ENCODE data around the gene STMN1. TPM values are rescaled to one million over a fixed set of nuclear protein-coding genes. Genes with fewer than 3 reads are reported as not detected.

The STMN1 gene
- total RNA-seq, 1 experiment from 2014 or later, result 368 TPM

- H3K9ac ChIP-seq (ENCODE audit: low read length), result no peak overlapping the region
- no peaks in the 10 kb centered on the region for H3K27me3 ChIP-seq (ENCODE audit: insufficient read depth, low read length)
- DNase-seq (ENCODE audit: low read depth, low spot score), result no peak
- CTCF ChIA-PET, result no interaction called here
- H3K36me3 ChIP-seq (ENCODE audit: control insufficient read depth in 1 of 2, insufficient read depth in 2 of 2, low read length in 2 of 2), result 0 out of 4 replicates have a peak, but pooled peaks cover 0 to 6% of the 10 kb centered on the region in 2 experiments
- intact Hi-C loops (cut with micrococcal nuclease), result no loop called here
- H3K4me3 ChIP-seq (replicated peaks in 1 of 2; ENCODE audit: low read depth in 1 of 2, low read length in 2 of 2), result no peak overlapping the region
- no peak for TF ChIP-seq CEBPB (IDR thresholded peaks at IDR 0.05; ENCODE audit: low read depth)
- TF ChIP-seq ZNF274 (IDR thresholded peaks at IDR 0.05; ENCODE audit: low read depth, low read length), result no peak
- TF ChIP-seq JUND (IDR thresholded peaks at IDR 0.05), result no peak
- no peak for TF ChIP-seq CTCF (IDR thresholded peaks at IDR 0.05 in 2 of 3, conservative IDR thresholded peaks at IDR 0.05 in 1 of 3; ENCODE audit: borderline replicate concordance in 1 of 3, insufficient read depth in 1 of 3, low read depth in 2 of 3, low read length in 2 of 3)
- no peak for TF ChIP-seq ZFX (IDR thresholded peaks at IDR 0.05)
- TF ChIP-seq EGR1 (IDR thresholded peaks at IDR 0.05; ENCODE audit: low read depth), result no peak
- no peak for TF ChIP-seq MAX (IDR thresholded peaks at IDR 0.05)
- POLR2A ChIA-PET, result no interaction called here
- H4K20me1 ChIP-seq (ENCODE audit: insufficient read depth), result 0 out of 2 replicates have a peak, but pooled peaks cover 3% of the 10 kb centered on the region
- no peaks in the 10 kb centered on the region for H3K79me2 ChIP-seq (ENCODE audit: insufficient read depth, low read length)
- RAD21 ChIA-PET (ENCODE audit: low non-redundant PET in 1 of 2, low total read pairs in 2 of 2, uncharacterized antibody in 2 of 2, unreplicated experiment in 2 of 2), result no interaction called here
- H3K9me3 ChIP-seq (ENCODE audit: control insufficient read depth in 1 of 2, insufficient read depth in 1 of 2, low read depth in 1 of 2, low read length in 2 of 2), result no peaks in the 10 kb centered on the region
- no peak for ATAC-seq
- H2AFZ ChIP-seq (ENCODE audit: low read depth, low read length, poor library complexity, severe bottlenecking), result no peak overlapping the region
- no peak overlapping the region for H3K27ac ChIP-seq (ENCODE audit: low read depth, low read length)
- no TSS peak for BruUV-seq (replicated peaks)
- peaks cover 30 to 36% of the 10 kb centered on the region in 2 experiments for H3K4me1 ChIP-seq (ENCODE audit: control insufficient read depth in 1 of 2, insufficient read depth in 2 of 2, low read length in 2 of 2)
- H3K9me2 ChIP-seq (ENCODE audit: insufficient read depth), result no peaks in the 10 kb centered on the region
- no peak overlapping the region for H3K4me2 ChIP-seq (ENCODE audit: low read length)
Measured at GRCh38 chr1:25864434-25864833, 41.8 kb downstream of the STMN1 start.
